GM23248 (cell line): Measurements from ENCODE around the gene TBX3. TPM values are rescaled to one million over a fixed set of nuclear protein-coding genes. Genes with fewer than 3 reads are reported as not detected.

Experiments
- DNase-seq: peaks from one replicate; pipeline ENCODE4 v3.0.0-alpha.2; 2015
- H2AFZ ChIP-seq: fragments of 200-600 bp; sonication (generic); 2 replicates; pipeline ENCODE4 v1.6.1; 2016; ENCODE audit warnings: antibody characterized with exemption
- H3F3A ChIP-seq: fragments of 200-600 bp; sonication (generic); 2 replicates; pipeline ENCODE4 v1.6.1; 2016; ENCODE audit warnings: mild to moderate bottlenecking, antibody characterized with exemption, mixed run types; ENCODE audit not compliant: insufficient read depth
- H3K27ac ChIP-seq: fragments of 200-600 bp; sonication (generic); 2 replicates; pipeline ENCODE4 v1.5.1; 2016; ENCODE audit warnings: mild to moderate bottlenecking
- H3K27me3 ChIP-seq: fragments of 200-600 bp; sonication (generic); replicated peaks from 2 replicates; pipeline ENCODE4 v1.6.1; 2016; ENCODE audit warnings: mild to moderate bottlenecking; ENCODE audit not compliant: insufficient read depth
- H3K36me3 ChIP-seq: fragments of 200-600 bp; sonication (generic); 2 replicates; pipeline ENCODE4 v1.6.1; 2016; ENCODE audit warnings: low read depth, mild to moderate bottlenecking
- H3K4me1 ChIP-seq: fragments of 200-600 bp; sonication (generic); 2 replicates; pipeline ENCODE4 v1.6.1; 2016; ENCODE audit warnings: mild to moderate bottlenecking; ENCODE audit not compliant: insufficient read depth
- H3K4me2 ChIP-seq: fragments of 200-600 bp; sonication (generic); one replicate; pipeline ENCODE4 v1.6.1; 2016; ENCODE audit warnings: mild to moderate bottlenecking; ENCODE audit not compliant: unreplicated experiment
- H3K4me3 ChIP-seq: fragments of 200-600 bp; sonication (generic); 2 replicates; pipeline ENCODE4 v1.5.1; 2016; ENCODE audit warnings: mild to moderate bottlenecking
- H3K79me2 ChIP-seq: fragments of 200-600 bp; sonication (generic); 2 replicates; pipeline ENCODE4 v1.6.1; 2016; ENCODE audit warnings: mild to moderate bottlenecking; ENCODE audit not compliant: insufficient read depth
- H3K9ac ChIP-seq: fragments of 200-600 bp; sonication (generic); 2 replicates; pipeline ENCODE4 v1.6.1; 2016; ENCODE audit warnings: mild to moderate bottlenecking
- H3K9me2 ChIP-seq: fragments of 200-600 bp; sonication (generic); 2 replicates; pipeline ENCODE4 v1.6.1; 2016; ENCODE audit warnings: mixed run types, mild to moderate bottlenecking, moderate library complexity; ENCODE audit not compliant: insufficient read depth
- H3K9me3 ChIP-seq: fragments of 200-600 bp; sonication (generic); one replicate; pipeline ENCODE4 v1.6.1; 2017; ENCODE audit warnings: low read depth
- H4K20me1 ChIP-seq: fragments of 200-600 bp; sonication (generic); 2 replicates; pipeline ENCODE4 v1.6.0; 2016; ENCODE audit not compliant: insufficient read depth
- EZH2 ChIP-seq: fragments of 200-600 bp; sonication (generic); IDR thresholded peaks from 2 replicates; pipeline ENCODE4 v1.6.1; 2018; ENCODE audit warnings: antibody characterized with exemption, mild to moderate bottlenecking; ENCODE audit not compliant: insufficient read depth, poor library complexity, severe bottlenecking
- EZH2phosphoT487 ChIP-seq: fragments of 200-600 bp; sonication (generic); IDR thresholded peaks from 2 replicates; pipeline ENCODE4 v1.6.1; 2018; ENCODE audit warnings: antibody characterized with exemption, moderate library complexity, mild to moderate bottlenecking, low read depth; ENCODE audit not compliant: insufficient read depth
- WGBS, 2 experiments: methylation state at CpG; one replicate each; pipeline ENCODE4 v1.1.6; 2015 to 2017; ENCODE audit warnings: low lambda C conversion rate in 2 of 2, low coverage in 1 of 2; ENCODE audit errors: missing lambda C conversion rate in 2 of 2; 5-methylcytosine and 5-hydroxymethylcytosine counted together
- in situ Hi-C: fragments of 300-500 bp; cut with MboI; formaldehyde crosslinking; loops from 2 replicates; pipeline ENCODE4 v1.15.0; 2020
- polyA plus RNA-seq: library from polyadenylated mRNA; unstranded; fragments of >200 nt; fragmentation: Nextera tagmentation; extraction: Ambion mirVana; gene quantifications from 2 replicates; pipeline ENCODE4 v1.2.1, GENCODE V29; 2016
- total RNA-seq: library from RNA; depleted of rRNA; stranded (reverse); fragments of >200 nt; shearing (Covaris generic); gene quantifications from 2 replicates; pipeline ENCODE4 v1.2.3, GENCODE V29; 2014

The TBX3 gene
- total and polyA plus RNA-seq, 2 experiments from 2014 or later = 25.1 to 29.2 TPM

DNA sequence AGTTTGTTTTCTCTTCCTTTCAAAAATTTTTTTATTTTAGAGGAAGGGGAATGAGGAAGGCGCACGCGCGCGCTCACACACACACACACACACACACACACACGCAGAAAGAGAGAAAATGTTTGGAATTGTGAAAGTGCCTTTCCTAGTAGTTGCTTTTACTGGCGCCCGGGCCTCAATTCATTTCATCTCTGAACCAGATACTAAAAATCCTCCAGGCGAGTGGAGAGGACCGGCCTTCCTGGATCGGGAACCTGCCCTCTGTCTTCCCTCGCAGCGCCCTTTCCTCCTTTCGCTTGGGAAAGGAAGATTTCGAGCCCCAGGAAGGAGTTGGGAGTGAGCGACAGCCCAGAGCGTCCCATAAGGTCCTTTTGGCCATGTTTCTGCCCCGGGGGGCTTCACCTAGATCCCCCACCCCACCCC, 7.8 kb upstream of the TBX3 start:
- Histone ChIP-seq H2AFZ (no peak overlapping the region), H3K4me1 (no peaks in the 10 kb centered on the region), H3K4me2 (no peak overlapping the region), H3F3A (no peaks in the 10 kb centered on the region), H3K27ac (no peak overlapping the region), H3K36me3 (no peaks in the 10 kb centered on the region), H3K27me3 (0 out of 2 replicates have a peak, but pooled peaks cover 2% of the 10 kb centered on the region), H3K4me3 (no peak overlapping the region), H3K9ac (no peak overlapping the region), H3K9me2 (no peaks in the 10 kb centered on the region), H4K20me1 (no peaks in the 10 kb centered on the region), H3K9me3 (no peaks in the 10 kb centered on the region), H3K79me2 (no peaks in the 10 kb centered on the region)
- no peak for DNase-seq
- in situ Hi-C loops = loop anchor here (25.0 kb wide), 1 partner anchor 671 kb away; no protein-coding TSS in a partner anchor
- 93 to 95% methylated on average over 16 to 18 of the region's 18 CpGs for WGBS, 2 experiments
- TF ChIP-seq EZH2 = no peak
- TF ChIP-seq EZH2phosphoT487 = no peak

DNA sequence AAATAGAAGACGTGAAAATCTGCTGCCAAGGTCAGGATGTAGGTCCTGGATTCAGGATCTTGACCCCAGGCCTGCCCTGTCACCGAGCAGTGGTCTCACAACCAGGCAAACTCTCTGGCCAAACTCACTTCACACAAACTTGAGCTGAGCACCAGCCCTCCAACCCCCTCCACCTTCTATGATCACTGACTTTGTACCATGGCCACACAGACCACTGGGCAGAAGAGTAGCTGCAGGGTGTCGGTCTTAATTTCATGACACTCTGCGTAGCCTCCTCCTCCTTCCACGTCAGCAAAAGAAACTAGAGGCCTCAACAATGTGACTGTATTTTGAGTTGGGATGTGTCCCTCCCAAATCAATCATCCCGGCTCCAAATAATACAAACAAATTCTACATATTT, 7.2 kb upstream of the TBX3 start:
- Histone ChIP-seq H3K9ac (no peak overlapping the region), H3K9me3 (no peaks in the 10 kb centered on the region), H3F3A (no peaks in the 10 kb centered on the region), H3K4me2 (no peak overlapping the region), H3K9me2 (no peaks in the 10 kb centered on the region), H3K4me1 (no peaks in the 10 kb centered on the region), H2AFZ (no peak overlapping the region), H3K4me3 (no peak overlapping the region), H3K79me2 (no peaks in the 10 kb centered on the region), H3K27me3 (0 out of 2 replicates have a peak, but pooled peaks cover 2% of the 10 kb centered on the region), H3K27ac (no peak overlapping the region), H4K20me1 (no peaks in the 10 kb centered on the region), H3K36me3 (no peaks in the 10 kb centered on the region)
- no peak for DNase-seq
- 93 to 98% methylated on average over 6 of the region's 6 CpGs for WGBS, 2 experiments
- no peak for TF ChIP-seq EZH2
- in situ Hi-C loops = loop anchor here (25.0 kb wide), 1 partner anchor 671 kb away; no protein-coding TSS in a partner anchor

DNA sequence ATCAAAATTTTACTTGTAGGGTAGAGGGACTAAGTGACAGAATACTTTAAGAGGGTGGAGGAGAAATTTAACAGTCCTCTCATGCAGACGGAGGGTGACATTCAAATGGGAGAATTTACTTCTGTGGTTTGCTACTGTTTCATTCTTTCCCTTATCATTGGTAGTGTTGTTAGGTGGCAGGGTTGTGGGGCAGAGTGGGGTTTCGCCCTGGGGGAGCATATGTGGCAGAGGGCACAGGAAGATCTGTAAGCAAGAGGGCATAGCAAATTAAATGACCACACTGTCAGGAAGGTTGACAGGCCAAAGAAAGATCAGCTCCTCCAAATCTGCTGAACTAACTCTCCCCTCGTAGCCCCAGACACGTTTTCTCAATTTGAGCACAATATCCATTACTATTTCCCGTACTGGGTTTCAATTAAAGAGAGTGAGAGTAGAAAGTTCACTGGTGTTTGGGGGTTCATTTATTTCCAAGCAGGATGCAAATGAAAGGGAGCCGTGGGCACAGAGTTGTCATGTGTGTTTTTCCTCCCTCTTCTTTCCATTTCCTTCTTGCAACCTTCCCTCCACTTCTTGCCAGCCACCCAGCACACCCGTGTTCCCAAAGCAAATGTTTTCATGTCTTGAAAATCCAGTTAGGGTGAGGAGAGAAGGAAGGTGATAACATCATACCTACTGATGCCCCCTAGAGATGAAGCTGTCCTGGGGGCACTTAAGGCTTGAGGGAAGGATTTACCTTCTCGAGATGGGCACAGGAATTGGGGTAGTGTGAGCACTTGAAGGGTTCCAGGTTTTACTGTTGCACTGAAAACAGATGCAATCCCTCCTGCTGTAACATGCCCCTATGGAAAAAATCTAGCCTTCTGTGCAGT, 6.5 kb upstream of the TBX3 start:
- H2AFZ ChIP-seq = no peak overlapping the region
- H3K36me3 ChIP-seq = no peaks in the 10 kb centered on the region
- TF ChIP-seq EZH2 = no peak
- no peak for TF ChIP-seq EZH2phosphoT487
- in situ Hi-C loops = loop anchor here (25.0 kb wide), 1 partner anchor 672 kb away; no protein-coding TSS in a partner anchor
- no peaks in the 10 kb centered on the region for H3F3A ChIP-seq
- 93 to 97% methylated on average over 8 of the region's 8 CpGs for WGBS, 2 experiments
- H3K4me2 ChIP-seq = no peak overlapping the region
- no peak overlapping the region for H3K27ac ChIP-seq
- no peaks in the 10 kb centered on the region for H3K9me3 ChIP-seq
- no peak overlapping the region for H3K4me3 ChIP-seq
- no peaks in the 10 kb centered on the region for H3K79me2 ChIP-seq
- no peak overlapping the region for H3K9ac ChIP-seq
- no peaks in the 10 kb centered on the region for H3K9me2 ChIP-seq
- no peaks in the 10 kb centered on the region for H4K20me1 ChIP-seq
- no peak for DNase-seq
- H3K4me1 ChIP-seq = no peaks in the 10 kb centered on the region
- 0 out of 2 replicates have a peak, but pooled peaks cover 2% of the 10 kb centered on the region for H3K27me3 ChIP-seq

DNA sequence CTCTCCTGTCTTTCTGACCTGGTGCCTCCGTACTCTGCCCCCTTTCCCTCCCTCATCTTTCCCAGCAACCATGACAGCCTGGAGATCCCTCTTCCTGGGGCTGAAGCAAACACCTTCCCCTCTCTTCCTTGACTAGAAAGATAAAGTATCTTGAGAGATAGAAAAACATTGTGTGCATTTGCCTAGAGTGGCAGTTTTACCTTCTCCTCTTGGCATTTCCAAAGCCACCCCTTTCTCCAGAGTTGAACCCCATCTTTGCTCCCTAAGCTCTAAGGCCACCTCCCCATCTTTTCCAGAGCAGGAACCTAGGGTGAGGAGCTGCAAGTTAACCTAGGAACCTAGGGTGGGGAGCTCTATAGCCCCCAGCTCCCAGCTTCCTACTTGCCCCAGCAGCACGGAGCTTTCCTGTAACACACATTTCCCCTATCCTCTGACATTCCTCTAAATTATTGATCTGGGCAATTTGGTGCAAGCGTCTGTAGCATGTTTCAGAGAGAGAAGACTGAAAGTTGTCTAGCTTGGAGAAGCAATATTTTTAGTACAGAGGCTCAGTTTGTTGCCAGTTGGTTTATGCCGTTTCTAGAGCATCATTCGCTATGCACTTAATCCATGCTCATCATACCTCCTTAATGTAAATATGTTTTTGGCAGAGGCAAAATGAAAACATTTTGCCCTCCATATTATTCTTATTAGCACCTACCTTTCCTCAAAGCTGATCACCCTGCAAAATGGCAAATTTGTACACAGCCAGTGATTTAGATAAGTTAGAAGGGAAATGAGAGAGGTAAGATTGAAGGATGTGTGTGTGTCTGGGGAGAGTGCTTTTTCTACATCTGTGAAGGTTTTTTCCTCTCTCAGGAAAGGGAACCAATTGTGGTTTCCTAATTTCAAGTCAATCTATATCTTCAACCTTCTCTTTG, 5.4 kb upstream of the TBX3 start:
- DNase-seq = no peak
- Histone ChIP-seq H3K4me3 (no peak overlapping the region), H3K4me1 (no peaks in the 10 kb centered on the region), H3K36me3 (no peaks in the 10 kb centered on the region), H3K27ac (no peak overlapping the region), H2AFZ (no peak overlapping the region), H4K20me1 (no peaks in the 10 kb centered on the region), H3F3A (peaks cover 6% of the 10 kb centered on the region; the same call in 1 of the 2 replicates), H3K27me3 (0 out of 2 replicates have a peak, but pooled peaks cover 2% of the 10 kb centered on the region), H3K4me2 (no peak overlapping the region), H3K9me3 (no peaks in the 10 kb centered on the region), H3K9ac (no peak overlapping the region), H3K79me2 (no peaks in the 10 kb centered on the region), H3K9me2 (no peaks in the 10 kb centered on the region)
- in situ Hi-C loops = loop anchor here (25.0 kb wide), 1 partner anchor 673 kb away; no protein-coding TSS in a partner anchor
- TF ChIP-seq EZH2phosphoT487 (no peak), EZH2 (no peak)
- 96 to 98% methylated on average over 4 to 5 of the region's 5 CpGs for WGBS, 2 experiments
